Small intestine (tissue), 7 donors: ENCODE measurements around the gene SCAP. TPM values are rescaled to one million over a fixed set of nuclear protein-coding genes. Genes with fewer than 3 reads are reported as not detected.

ENCODE experiments used
- DNase-seq, 2 donors: peaks; one replicate each; pipeline versions ENCODE4 v3.0.0 to v3.0.0-alpha.2; 2013
- FAIRE-seq: peaks from 2 replicates; lab custom pipeline; 2012; peaks lifted over from hg19 to GRCh38; lab: Jason Lieb, UNC
- H3K27ac ChIP-seq, 3 donors: one replicate each; pipeline ENCODE4 v1.5.1; 2013; ENCODE audit warnings: low read length in 2 of 3, mild to moderate bottlenecking in 2 of 3, control low read depth in 1 of 3, inconsistent platforms in 1 of 3, low read depth in 1 of 3, moderate library complexity in 1 of 3
- H3K27me3 ChIP-seq, 3 donors: one replicate each; pipeline ENCODE4 v1.6.1; 2013; ENCODE audit warnings: low read length in 3 of 3, inconsistent platforms in 1 of 3; ENCODE audit not compliant: control insufficient read depth in 3 of 3, insufficient read depth in 3 of 3
- H3K36me3 ChIP-seq, 3 donors: one replicate each; pipeline ENCODE4 v1.6.1; 2013; ENCODE audit warnings: low read length in 3 of 3, inconsistent platforms in 1 of 3, low read depth in 1 of 3, mild to moderate bottlenecking in 1 of 3, moderate library complexity in 1 of 3; ENCODE audit not compliant: control insufficient read depth in 3 of 3, insufficient read depth in 2 of 3
- H3K4me1 ChIP-seq, 3 donors: one replicate each; pipeline ENCODE4 v1.6.1; 2013; ENCODE audit warnings: low read length in 2 of 3, inconsistent platforms in 1 of 3, low read depth in 1 of 3, mild to moderate bottlenecking in 1 of 3, moderate library complexity in 1 of 3; ENCODE audit not compliant: control insufficient read depth in 3 of 3, insufficient read depth in 2 of 3
- H3K4me3 ChIP-seq, 3 donors: one replicate each; pipeline ENCODE4 v1.5.1; 2013; ENCODE audit warnings: low read length in 3 of 3, control low read depth in 1 of 3, inconsistent platforms in 1 of 3, low read depth in 1 of 3, mild to moderate bottlenecking in 1 of 3, moderate library complexity in 1 of 3
- H3K9me3 ChIP-seq, 2 donors: one replicate each; pipeline ENCODE4 v1.6.1; 2013; ENCODE audit warnings: low read depth in 1 of 2, low read length in 1 of 2; ENCODE audit not compliant: control insufficient read depth in 2 of 2, insufficient read depth in 1 of 2
- WGBS, 3 donors: extraction: QIAGEN DNeasy Blood & Tissue Kit; methylation state at CpG; one replicate each; pipeline ENCODE4 v1.1.7; 2013; 5-methylcytosine and 5-hydroxymethylcytosine counted together
- polyA plus RNA-seq, 4 donors: library from polyadenylated mRNA; stranded (reverse) in 3 of 4; unstranded in 1 of 4; fragments of 200-250 nt in 3 of 4; fragments of 120-200 nt in 1 of 4; gene quantifications; one replicate each; pipeline versions ENCODE4 v1.2.1 to v1.2.3, GENCODE V29; 2013
- donor health status: healthy with polysubstance abuse.
- donor health status: control.
- donor health status: control.
- donor health status: Bipolar disorder and iron deficiency.
- donor health status: healthy.

The SCAP gene
- polyA plus RNA-seq, 4 donors, result 43.8 to 71.7 (median 55.6) TPM

DNA sequence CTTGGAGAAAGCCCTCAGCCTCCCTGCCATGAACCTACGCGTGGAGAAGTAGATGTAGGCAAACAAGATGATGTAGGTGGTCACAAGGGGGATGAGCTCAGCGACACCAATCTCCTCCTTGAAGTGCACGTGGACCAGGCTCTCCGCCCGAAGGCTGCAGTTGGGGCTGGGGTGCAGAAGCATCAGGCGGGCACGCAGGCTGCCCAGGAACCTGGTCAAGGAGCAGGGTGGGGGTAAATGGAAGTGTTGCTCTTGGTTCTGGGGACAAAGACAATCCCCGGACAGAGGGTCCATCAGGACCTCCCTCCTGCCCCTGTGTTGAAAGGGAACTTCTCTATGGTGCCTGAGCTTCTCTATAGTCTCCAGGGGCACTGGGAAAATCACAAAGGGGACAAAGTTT, 49.8 kb downstream of the SCAP start:
- H3K27me3 ChIP-seq, result no peaks in the 10 kb centered on the region
- H3K36me3 ChIP-seq, result peaks cover 3 to 88% (median 9%) of the 10 kb centered on the region in 3 donors
- H3K4me1 ChIP-seq, result peaks cover 0 to 27% (median 26%) of the 10 kb centered on the region in 3 donors
- 91 to 95% (median 94%) methylated on average over 9 of the region's 9 CpGs for WGBS, 3 donors
- no peaks in the 10 kb centered on the region for H3K9me3 ChIP-seq
- no peak for DNase-seq
- H3K4me3 ChIP-seq, result no peak overlapping the region
- peak overlapping the region; percentile 73 to 94 (median 75) for H3K27ac ChIP-seq
- no peak for FAIRE-seq

DNA sequence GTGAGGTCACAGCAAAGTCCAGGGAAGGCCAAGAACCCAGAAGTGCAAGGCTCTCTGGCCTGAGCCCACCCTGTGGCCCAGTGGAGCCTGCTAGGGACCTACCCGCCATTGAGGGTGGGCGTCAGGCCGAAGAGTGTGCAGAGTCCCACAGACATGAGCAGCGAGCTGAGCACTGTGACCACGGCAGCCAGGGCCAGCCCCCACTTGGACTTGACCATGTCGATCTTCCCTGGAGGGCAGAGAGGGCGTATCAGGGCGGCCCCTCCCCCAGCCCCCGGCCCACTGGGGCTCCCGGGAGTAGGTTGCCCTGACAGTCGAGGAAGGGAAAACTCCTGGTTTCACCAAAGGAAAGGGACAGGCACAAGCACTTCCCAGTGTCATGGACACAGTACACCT, 50.4 kb downstream of the SCAP start:
- Histone ChIP-seq H3K4me3 (no peak overlapping the region), H3K36me3 (peaks cover 3 to 88% (median 9%) of the 10 kb centered on the region in 3 donors), H3K4me1 (peaks cover 0 to 26% (median 26%) of the 10 kb centered on the region in 3 donors), H3K9me3 (no peaks in the 10 kb centered on the region), H3K27me3 (no peaks in the 10 kb centered on the region), H3K27ac (peak overlapping the region; percentile 73 to 94 (median 75))
- FAIRE-seq (no peak), DNase-seq (no peak)
- 64 to 78% (median 68%) methylated on average over 11 of the region's 11 CpGs for WGBS, 3 donors

DNA sequence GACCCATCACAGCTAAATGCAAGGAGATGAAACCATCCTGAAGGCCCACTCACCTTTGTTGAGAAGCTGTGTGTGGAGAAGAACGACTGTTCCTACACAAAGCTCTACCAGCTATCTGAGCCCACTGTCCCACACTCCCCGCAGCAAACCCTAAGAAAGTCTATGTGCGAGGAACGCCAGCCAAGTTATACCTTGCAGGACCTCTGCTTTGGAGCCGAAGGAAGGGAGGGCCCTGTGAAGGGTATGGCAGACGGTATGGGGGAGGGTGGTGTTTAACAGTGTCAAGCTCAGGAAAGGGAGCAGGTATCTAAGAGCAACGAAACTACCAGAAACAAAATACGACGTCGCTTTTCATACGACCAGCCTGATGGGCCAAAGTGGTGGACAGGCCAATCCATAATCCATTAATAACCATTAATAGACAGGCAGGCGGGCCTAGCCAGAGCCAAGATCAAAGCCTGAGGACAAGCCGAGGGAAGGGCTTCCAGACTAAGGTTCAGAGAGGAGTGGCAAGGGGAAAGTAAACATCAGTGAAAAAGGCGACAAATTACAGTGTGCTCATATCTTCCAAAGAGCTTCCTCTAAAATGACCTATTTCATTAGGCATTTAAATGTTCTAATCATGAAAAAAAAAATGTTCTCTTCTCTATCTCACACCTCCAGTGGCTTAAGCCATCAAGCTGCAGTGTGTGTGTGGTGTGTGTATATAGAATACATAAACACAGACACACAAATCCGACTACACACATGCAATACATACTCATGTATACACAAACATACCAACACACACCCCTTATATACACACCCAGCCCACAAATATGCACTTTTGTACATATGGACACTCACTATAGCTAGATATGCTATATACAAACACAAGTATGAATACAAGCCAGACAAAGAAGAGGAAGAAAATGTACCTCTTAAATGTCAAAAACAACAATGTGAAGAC, 51.0 kb downstream of the SCAP start:
- peaks cover 0 to 26% (median 26%) of the 10 kb centered on the region in 3 donors for H3K4me1 ChIP-seq
- H3K27me3 ChIP-seq, result no peaks in the 10 kb centered on the region
- 16 to 63% (median 45%) methylated on average over 15 of the region's 15 CpGs for WGBS, 3 donors
- H3K36me3 ChIP-seq, result peaks cover 3 to 89% (median 9%) of the 10 kb centered on the region in 3 donors
- no peak for FAIRE-seq
- H3K4me3 ChIP-seq, result no peak overlapping the region
- peak overlapping the region; percentile 73 to 94 (median 75) for H3K27ac ChIP-seq
- H3K9me3 ChIP-seq, result no peaks in the 10 kb centered on the region
- peak; percentile 78 to 92 for DNase-seq

DNA sequence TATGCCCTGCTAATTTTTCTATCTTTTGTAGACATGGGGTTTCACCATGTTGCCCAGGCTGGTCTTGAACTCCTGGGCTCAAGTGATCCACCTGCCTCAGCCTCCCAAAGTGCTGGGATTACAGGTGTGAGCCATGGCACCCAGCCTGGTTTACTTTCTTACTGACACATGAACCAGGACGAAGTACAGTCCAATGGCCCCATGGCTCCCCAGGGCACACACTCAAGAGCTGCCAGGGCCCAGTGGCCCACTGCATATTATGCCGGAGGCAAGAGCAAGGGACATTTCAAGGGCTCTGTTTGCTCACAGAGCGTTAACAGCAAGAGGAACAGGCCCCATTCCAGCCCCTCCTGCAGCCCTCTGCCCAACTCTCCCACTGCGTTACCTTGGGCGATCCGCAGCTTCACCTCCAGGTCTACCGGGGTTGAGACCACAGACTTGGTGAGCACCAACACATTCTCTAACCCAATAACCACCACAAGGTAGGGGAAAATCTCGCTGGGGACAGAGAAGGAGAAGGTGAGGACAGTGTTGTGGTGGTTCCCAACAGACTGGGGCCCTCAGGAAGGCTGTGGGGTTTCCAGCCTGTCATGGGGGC, 52.1 kb downstream of the SCAP start:
- FAIRE-seq, result no peak
- no peak overlapping the region for H3K27ac ChIP-seq
- DNase-seq, result no peak
- no peaks in the 10 kb centered on the region for H3K27me3 ChIP-seq
- peaks cover 3 to 90% (median 12%) of the 10 kb centered on the region in 3 donors for H3K36me3 ChIP-seq
- H3K4me3 ChIP-seq, result no peak overlapping the region
- H3K4me1 ChIP-seq, result peaks cover 0 to 26% (median 26%) of the 10 kb centered on the region in 3 donors
- no peaks in the 10 kb centered on the region for H3K9me3 ChIP-seq
- 92 to 95% (median 94%) methylated on average over 8 of the region's 8 CpGs for WGBS, 3 donors

DNA sequence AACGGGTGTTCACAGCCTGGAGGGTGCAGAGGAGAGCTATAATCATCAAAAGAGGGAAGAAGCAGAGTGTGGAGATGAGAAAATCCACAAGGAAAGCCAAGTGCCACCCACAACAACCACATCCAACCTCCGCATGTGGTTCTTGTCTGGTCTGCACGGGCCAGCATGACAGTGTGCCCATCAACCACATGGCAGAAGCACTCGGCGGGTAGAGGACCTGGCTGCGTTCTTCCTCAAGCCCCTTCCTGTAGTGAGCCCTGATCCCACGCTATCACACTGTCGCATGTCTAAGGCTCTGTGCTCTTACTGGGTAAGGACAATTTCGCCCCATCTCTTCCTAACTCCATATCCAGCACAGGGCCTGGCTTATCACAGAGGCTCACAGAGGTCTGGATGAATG, 53.0 kb downstream of the SCAP start:
- peak overlapping the region in 1 of 3 donors; percentile 6 for H3K27ac ChIP-seq
- FAIRE-seq, result no peak

DNA sequence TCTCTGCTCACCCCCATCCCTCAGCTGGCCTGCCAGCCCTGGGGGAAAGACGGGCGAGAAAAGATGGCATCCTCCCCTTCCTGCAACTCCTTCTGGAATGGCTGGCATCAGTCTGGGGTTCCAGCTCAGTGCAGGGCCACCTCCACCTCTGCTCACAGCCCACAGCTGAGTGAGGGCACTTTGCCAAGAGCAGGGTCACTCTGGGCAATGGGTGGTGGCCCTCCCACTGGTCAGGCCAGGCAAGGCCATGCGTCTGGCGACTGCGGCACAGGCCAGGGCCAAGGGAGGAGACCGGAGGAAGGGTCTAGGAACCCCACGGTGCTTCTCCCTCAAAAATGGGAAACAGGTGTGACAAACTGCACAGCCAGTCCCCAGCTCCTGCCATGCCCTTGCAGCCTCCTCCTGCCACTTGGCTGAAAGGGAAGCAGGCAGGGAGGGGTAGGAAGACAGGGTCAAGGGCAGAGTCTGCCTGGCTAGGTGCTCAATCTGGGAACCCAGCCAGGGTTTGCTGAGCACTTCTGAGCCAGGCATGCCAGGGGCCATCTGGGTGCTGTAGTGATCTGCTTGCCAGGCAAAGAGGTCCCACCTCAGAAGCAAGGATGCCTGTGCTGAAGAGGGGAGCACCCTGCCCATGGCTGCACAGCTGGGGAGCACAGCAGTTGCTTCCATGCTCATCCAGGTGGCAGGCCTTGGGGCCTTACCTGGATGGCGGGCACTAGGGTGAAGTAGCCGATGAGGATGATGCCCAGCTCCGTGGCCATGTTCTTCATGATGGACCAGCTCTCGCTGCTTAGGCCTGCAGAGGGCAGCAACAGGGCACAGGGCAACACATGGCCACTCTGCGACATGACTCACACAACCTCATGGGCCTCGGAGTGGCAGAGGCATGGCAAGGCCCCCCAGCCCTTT, 53.7 kb downstream of the SCAP start:
- peak in 1 of 2 donors; percentile 86 for DNase-seq
- Histone ChIP-seq H3K4me1 (peaks cover 0 to 26% (median 26%) of the 10 kb centered on the region in 3 donors), H3K27me3 (no peaks in the 10 kb centered on the region), H3K27ac (peak overlapping the region in 2 of 3 donors; percentile 64 to 83), H3K9me3 (no peaks in the 10 kb centered on the region), H3K4me3 (no peak overlapping the region), H3K36me3 (peaks cover 3 to 87% (median 8%) of the 10 kb centered on the region in 3 donors)
- WGBS, 3 donors, result 67 to 77% (median 71%) methylated on average over 13 of the region's 13 CpGs
- no peak for FAIRE-seq

More for the DNA sequence above, 53.0 kb downstream of the SCAP start:
- no peaks in the 10 kb centered on the region for H3K9me3 ChIP-seq
- 92 to 95% (median 94%) methylated on average over 9 of the region's 9 CpGs for WGBS, 3 donors
- peaks cover 0 to 26% (median 26%) of the 10 kb centered on the region in 3 donors for H3K4me1 ChIP-seq
- no peak overlapping the region for H3K4me3 ChIP-seq
- peaks cover 3 to 88% (median 8%) of the 10 kb centered on the region in 3 donors for H3K36me3 ChIP-seq
- H3K27me3 ChIP-seq, result no peaks in the 10 kb centered on the region
- no peak for DNase-seq

DNA sequence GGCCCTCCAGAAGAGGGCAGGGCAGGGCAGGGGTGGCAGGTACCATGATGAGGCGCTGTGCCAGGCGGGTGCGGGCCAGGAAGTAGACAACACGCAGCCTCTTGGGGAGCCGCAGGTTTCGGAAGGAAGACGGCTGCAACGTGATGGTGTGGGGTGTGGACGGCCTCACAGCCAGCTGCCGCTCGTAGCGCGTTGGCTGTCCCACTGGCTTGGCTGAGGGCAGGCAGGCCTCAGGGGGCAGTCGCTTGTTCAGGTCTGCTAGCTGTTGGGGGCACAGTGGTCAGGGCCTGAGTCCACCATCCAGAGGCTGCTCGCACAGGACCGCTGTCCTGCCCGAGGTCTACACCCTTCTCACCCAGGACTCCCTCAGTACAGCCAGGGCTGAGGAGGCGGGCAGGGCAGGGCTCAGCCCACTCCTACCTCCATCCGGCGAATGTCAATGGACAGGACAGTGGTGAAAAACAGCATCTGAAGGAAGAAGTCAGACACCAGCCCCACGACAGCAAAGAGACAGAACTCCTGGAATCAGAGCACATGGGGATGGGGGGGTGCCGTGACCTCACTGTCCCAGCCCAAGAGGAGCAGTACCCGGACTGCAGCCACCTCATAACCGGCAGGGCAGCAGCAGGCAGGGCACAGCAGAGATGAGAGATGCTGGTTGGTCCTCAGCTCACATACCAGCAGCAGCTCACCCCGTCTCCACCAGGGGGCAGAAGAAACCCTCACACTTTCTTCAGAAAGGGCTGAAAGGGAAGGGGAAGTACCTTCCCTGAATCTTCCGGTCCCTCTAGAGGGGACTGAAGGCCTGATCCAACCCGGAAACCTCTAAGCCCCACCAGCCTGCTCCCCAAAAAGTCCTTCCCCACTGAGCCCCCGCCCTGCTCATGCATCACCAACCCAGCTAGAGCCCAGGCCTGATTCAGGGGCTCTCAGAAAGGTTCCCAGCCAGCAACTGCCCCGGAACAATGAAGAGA, 54.9 kb downstream of the SCAP start:
- Histone ChIP-seq H3K27me3 (no peaks in the 10 kb centered on the region), H3K4me1 (peaks cover 0 to 26% (median 24%) of the 10 kb centered on the region in 3 donors), H3K27ac (peak overlapping the region; percentile 16 to 83 (median 64)), H3K9me3 (no peaks in the 10 kb centered on the region), H3K4me3 (no peak overlapping the region), H3K36me3 (peaks cover 0 to 87% (median 6%) of the 10 kb centered on the region in 3 donors)
- 67 to 71% (median 71%) methylated on average over 28 to 29 of the region's 29 CpGs for WGBS, 3 donors
- FAIRE-seq, result no peak
- peak; percentile 92 for DNase-seq
